Measurements from ENCODE around the gene AKAP6. TPM values are rescaled to one million over a fixed set of nuclear protein-coding genes. Genes with fewer than 3 reads are reported as not detected.

Gene AKAP6
- total RNA-seq, 2 donors from 2014 or later: 3.6 to 9.9 TPM

DNA sequence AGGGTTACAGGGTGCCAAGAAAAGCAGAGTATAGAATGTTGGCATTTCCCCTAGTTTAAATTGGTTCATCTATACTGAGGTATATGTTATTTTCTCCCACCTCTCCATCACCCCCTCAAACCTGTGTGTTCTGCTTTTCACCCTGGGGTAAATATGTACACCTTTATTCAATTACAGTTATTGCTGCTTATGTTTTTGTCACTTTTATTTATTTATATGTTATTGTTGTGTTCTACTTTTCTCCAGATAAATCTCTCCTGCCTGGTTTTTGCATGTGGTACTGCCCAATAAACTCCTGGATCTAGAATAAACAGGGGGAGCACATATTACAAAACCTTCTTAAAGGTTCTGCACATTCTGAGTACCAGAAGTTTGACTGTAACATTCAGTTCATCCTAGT is 487.5 kb downstream of the AKAP6 start:
- Histone ChIP-seq H3K4me1 (replicated peaks) (no peaks in the 10 kb centered on the region), H3K4me3 (no peak overlapping the region), H3K27ac (no peak overlapping the region), H3K36me3 (no peaks in the 10 kb centered on the region), H3K27me3 (replicated peaks; ENCODE audit: insufficient read depth) (no peaks in the 10 kb centered on the region), H3K9me3 (no peaks in the 10 kb centered on the region)
- no peak for TF ChIP-seq POLR2A (IDR thresholded peaks at IDR 0.05)
- TF ChIP-seq, protein P1, sequence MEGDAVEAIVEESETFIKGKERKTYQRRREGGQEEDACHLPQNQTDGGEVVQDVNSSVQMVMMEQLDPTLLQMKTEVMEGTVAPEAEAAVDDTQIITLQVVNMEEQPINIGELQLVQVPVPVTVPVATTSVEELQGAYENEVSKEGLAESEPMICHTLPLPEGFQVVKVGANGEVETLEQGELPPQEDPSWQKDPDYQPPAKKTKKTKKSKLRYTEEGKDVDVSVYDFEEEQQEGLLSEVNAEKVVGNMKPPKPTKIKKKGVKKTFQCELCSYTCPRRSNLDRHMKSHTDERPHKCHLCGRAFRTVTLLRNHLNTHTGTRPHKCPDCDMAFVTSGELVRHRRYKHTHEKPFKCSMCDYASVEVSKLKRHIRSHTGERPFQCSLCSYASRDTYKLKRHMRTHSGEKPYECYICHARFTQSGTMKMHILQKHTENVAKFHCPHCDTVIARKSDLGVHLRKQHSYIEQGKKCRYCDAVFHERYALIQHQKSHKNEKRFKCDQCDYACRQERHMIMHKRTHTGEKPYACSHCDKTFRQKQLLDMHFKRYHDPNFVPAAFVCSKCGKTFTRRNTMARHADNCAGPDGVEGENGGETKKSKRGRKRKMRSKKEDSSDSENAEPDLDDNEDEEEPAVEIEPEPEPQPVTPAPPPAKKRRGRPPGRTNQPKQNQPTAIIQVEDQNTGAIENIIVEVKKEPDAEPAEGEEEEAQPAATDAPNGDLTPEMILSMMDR (IDR thresholded peaks at IDR 0.05): no peak
- TF ChIP-seq POLR2AphosphoS5 (IDR thresholded peaks at IDR 0.05): no peak
- no peak for DNase-seq (ENCODE audit: low spot score)
- intact Hi-C loops (cut with DNase I): no loop called here

DNA sequence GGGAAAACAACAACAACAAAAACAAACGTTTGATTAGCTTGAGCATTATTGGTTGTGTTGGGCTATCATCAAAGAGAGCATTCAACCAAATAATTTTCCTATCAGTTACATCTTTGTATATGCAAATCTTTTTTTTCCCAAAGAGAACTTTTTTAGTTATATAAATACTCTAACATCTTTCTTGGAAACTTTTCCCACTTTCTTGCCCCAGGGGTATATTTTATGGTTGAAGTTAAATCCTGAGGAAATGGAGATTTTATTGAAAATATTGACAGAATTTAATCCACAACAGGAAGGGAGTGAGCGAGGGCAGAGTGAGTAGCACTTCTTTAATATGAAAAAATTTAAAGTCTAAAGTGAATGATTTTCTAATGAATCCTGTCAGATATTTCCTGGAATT is 488.7 kb downstream of the AKAP6 start:
- 62% methylated on average over 2 of the region's 2 CpGs for WGBS

DNA sequence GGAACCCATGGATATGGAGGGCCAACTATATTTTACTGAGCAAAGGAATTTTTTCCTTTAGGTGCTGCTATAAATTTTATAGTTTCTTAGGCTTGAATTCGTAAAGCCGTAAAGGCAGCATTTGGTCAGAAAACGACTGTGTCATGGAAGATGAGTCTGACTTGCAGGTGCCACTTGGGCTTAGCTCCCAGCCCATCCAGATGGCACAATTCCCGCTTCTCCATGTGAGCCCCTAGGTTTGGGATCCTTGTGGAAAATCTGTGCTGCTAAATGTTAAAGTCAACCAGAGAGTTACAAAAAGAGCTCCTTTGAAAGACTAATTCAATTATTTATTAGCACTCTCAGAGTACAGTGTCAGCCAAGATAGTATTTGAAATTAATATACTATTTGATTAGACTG is 489.5 kb downstream of the AKAP6 start:
- DNase-seq (ENCODE audit: low spot score): no peak
- Histone ChIP-seq H3K4me1 (replicated peaks) (no peaks in the 10 kb centered on the region), H3K27ac (no peak overlapping the region), H3K36me3 (no peaks in the 10 kb centered on the region), H3K27me3 (replicated peaks; ENCODE audit: insufficient read depth) (no peaks in the 10 kb centered on the region), H3K9me3 (no peaks in the 10 kb centered on the region), H3K4me3 (no peak overlapping the region)
- 82% methylated on average over 4 of the region's 4 CpGs for WGBS
- TF ChIP-seq POLR2A (IDR thresholded peaks at IDR 0.05) (no peak), POLR2AphosphoS5 (IDR thresholded peaks at IDR 0.05) (no peak)
- TF ChIP-seq, protein P1 (IDR thresholded peaks at IDR 0.05): no peak
- intact Hi-C loops (cut with DNase I): no loop called here

More for the DNA sequence above, 488.7 kb downstream of the AKAP6 start:
- Histone ChIP-seq H3K4me1 (replicated peaks) (no peaks in the 10 kb centered on the region), H3K27me3 (replicated peaks; ENCODE audit: insufficient read depth) (no peaks in the 10 kb centered on the region), H3K4me3 (no peak overlapping the region), H3K36me3 (no peaks in the 10 kb centered on the region), H3K9me3 (no peaks in the 10 kb centered on the region), H3K27ac (no peak overlapping the region)
- no peak for DNase-seq (ENCODE audit: low spot score)
- intact Hi-C loops (cut with DNase I): no loop called here
- TF ChIP-seq POLR2AphosphoS5 (IDR thresholded peaks at IDR 0.05) (no peak), POLR2A (IDR thresholded peaks at IDR 0.05) (no peak)
- TF ChIP-seq, protein P1 (IDR thresholded peaks at IDR 0.05): no peak

DNA sequence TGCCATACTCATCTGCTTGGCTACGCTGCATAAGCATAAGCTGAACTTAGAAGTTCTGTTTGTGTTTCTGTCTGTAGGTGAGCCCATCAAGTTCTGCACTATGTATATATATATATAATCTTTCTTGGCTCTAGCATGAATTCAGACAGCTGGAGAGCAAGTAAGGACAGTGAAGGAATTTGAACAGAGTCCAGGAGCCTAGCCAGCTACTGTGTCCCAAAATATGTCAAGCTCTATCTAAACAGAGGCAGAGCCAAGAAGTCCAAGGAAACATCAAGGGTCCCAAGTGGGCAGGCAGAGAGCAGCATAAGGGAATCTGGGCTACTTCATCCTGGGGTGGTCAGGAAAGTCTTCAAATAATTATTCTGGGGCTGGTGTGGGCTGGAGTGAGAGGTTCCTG is 491.1 kb downstream of the AKAP6 start:
- 92% methylated on average over 1 of the region's 1 CpG for WGBS
- no peak for DNase-seq (ENCODE audit: low spot score)

DNA sequence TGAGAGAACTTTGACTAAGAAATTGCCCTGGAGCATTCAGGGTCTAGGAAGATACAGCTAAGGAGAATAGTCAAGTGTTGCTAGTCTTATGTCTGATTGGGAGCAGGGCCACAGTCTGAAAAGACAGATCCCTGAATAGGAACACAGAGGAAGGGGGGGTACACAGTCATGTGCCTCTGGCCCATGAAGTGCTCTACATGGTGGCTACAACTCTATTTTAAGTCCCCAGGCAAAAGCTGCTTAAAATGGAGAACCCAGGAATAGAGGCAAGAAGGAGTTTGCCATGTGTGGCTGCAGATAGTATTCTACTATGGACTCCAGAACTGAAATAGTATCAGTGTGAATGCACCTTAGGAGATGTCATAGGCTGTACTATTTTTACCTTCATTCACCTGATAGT is 491.6 kb downstream of the AKAP6 start:
- DNase-seq (ENCODE audit: low spot score): no peak
- intact Hi-C loops (cut with DNase I): no loop called here
- TF ChIP-seq, protein P1 (IDR thresholded peaks at IDR 0.05): no peak
- H3K9me3 ChIP-seq: no peaks in the 10 kb centered on the region
- H3K27me3 ChIP-seq (replicated peaks; ENCODE audit: insufficient read depth): no peaks in the 10 kb centered on the region
- no peaks in the 10 kb centered on the region for H3K36me3 ChIP-seq
- H3K27ac ChIP-seq: no peak overlapping the region
- H3K4me3 ChIP-seq: no peak overlapping the region
- no peaks in the 10 kb centered on the region for H3K4me1 ChIP-seq (replicated peaks)

More for the DNA sequence above, 491.1 kb downstream of the AKAP6 start:
- no peaks in the 10 kb centered on the region for H3K36me3 ChIP-seq
- intact Hi-C loops (cut with DNase I): no loop called here
- H3K4me3 ChIP-seq: no peak overlapping the region
- TF ChIP-seq, protein P1 (IDR thresholded peaks at IDR 0.05): no peak
- TF ChIP-seq POLR2A (IDR thresholded peaks at IDR 0.05) (no peak), POLR2AphosphoS5 (IDR thresholded peaks at IDR 0.05) (no peak)
- H3K4me1 ChIP-seq (replicated peaks): no peaks in the 10 kb centered on the region
- no peaks in the 10 kb centered on the region for H3K27me3 ChIP-seq (replicated peaks; ENCODE audit: insufficient read depth)
- no peaks in the 10 kb centered on the region for H3K9me3 ChIP-seq
- H3K27ac ChIP-seq: no peak overlapping the region
